ENCODE data around the gene CDC5L. TPM values are rescaled to one million over a fixed set of nuclear protein-coding genes. Genes with fewer than 3 reads are reported as not detected.

CDC5L gene
- total RNA-seq, 1 donor from 2014 or later: 18.3 TPM

DNA sequence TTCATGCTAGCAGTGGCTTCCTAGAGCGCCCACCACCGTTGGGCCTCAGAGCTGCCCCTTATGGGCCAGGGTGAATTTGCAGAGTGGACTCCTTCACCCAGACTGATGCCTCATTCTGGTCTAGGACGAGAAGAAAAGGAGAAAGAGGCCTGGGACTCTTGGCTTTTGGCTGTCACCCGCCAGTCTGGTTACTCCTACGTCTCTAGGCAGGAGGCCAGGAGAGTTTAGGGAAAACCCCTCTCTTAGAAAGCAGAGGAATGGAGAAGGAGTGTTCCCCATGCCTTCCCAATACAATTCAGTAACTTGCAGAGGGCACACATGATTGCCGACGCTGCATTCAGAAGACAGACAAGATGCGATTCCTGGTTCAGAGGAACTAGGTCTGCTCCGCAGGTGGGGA, 70.1 kb downstream of the CDC5L start:
- Histone ChIP-seq H3K27me3 (ENCODE audit: low read depth) (no peaks in the 10 kb centered on the region), H3K9me3 (no peaks in the 10 kb centered on the region), H3K27ac (no peak overlapping the region), H3K4me3 (no peak overlapping the region), H3K4me1 (peaks cover 15% of the 10 kb centered on the region), H3K36me3 (peaks cover under 1% of the 10 kb centered on the region)
- DNase-seq (no peak), ATAC-seq (peak in 1 of 2 donors; percentile 39)
- TF ChIP-seq, protein P1, sequence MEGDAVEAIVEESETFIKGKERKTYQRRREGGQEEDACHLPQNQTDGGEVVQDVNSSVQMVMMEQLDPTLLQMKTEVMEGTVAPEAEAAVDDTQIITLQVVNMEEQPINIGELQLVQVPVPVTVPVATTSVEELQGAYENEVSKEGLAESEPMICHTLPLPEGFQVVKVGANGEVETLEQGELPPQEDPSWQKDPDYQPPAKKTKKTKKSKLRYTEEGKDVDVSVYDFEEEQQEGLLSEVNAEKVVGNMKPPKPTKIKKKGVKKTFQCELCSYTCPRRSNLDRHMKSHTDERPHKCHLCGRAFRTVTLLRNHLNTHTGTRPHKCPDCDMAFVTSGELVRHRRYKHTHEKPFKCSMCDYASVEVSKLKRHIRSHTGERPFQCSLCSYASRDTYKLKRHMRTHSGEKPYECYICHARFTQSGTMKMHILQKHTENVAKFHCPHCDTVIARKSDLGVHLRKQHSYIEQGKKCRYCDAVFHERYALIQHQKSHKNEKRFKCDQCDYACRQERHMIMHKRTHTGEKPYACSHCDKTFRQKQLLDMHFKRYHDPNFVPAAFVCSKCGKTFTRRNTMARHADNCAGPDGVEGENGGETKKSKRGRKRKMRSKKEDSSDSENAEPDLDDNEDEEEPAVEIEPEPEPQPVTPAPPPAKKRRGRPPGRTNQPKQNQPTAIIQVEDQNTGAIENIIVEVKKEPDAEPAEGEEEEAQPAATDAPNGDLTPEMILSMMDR (IDR thresholded peaks at IDR 0.05): no peak
- intact Hi-C loops (cut with DNase I): no loop called here

GRCh38 chr6:44458551-44458950, 71.0 kb downstream of the CDC5L start:
- Histone ChIP-seq H3K4me3 (no peak overlapping the region), H3K27me3 (ENCODE audit: low read depth) (no peaks in the 10 kb centered on the region), H3K9me3 (no peaks in the 10 kb centered on the region), H3K36me3 (no peaks in the 10 kb centered on the region), H3K27ac (no peak overlapping the region), H3K4me1 (peaks cover 15% of the 10 kb centered on the region)
- TF ChIP-seq, protein P1 (IDR thresholded peaks at IDR 0.05): no peak
- ATAC-seq (no peak), DNase-seq (no peak)
- intact Hi-C loops (cut with DNase I): no loop called here

DNA sequence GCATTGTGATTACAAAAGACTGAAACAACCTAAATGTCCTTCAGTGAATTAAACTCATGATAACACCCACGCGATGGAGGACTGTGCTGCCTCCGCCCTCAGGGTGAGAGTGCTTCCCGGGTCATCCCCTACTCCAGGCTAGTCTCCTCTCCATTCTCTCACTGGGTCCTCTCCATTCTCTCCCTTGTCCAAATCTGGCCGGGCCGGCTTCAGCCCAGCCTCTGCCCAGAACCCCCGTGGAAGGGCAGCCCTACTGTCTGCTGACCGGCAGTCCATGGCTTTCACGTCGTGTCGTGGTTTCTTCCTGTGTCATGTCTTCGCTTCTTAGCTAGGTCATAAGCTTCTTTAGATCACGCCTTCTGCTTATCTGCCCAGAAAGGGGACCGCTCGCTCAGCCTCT, 74.8 kb downstream of the CDC5L start:
- intact Hi-C loops (cut with DNase I): no loop called here
- no peaks in the 10 kb centered on the region for H3K36me3 ChIP-seq
- no peaks in the 10 kb centered on the region for H3K9me3 ChIP-seq
- TF ChIP-seq, protein P1 (IDR thresholded peaks at IDR 0.05): no peak
- no peak for ATAC-seq
- no peak for DNase-seq
- H3K27me3 ChIP-seq (ENCODE audit: low read depth): no peaks in the 10 kb centered on the region
- H3K4me3 ChIP-seq: no peak overlapping the region
- peaks cover 2% of the 10 kb centered on the region for H3K4me1 ChIP-seq
- no peak overlapping the region for H3K27ac ChIP-seq

DNA sequence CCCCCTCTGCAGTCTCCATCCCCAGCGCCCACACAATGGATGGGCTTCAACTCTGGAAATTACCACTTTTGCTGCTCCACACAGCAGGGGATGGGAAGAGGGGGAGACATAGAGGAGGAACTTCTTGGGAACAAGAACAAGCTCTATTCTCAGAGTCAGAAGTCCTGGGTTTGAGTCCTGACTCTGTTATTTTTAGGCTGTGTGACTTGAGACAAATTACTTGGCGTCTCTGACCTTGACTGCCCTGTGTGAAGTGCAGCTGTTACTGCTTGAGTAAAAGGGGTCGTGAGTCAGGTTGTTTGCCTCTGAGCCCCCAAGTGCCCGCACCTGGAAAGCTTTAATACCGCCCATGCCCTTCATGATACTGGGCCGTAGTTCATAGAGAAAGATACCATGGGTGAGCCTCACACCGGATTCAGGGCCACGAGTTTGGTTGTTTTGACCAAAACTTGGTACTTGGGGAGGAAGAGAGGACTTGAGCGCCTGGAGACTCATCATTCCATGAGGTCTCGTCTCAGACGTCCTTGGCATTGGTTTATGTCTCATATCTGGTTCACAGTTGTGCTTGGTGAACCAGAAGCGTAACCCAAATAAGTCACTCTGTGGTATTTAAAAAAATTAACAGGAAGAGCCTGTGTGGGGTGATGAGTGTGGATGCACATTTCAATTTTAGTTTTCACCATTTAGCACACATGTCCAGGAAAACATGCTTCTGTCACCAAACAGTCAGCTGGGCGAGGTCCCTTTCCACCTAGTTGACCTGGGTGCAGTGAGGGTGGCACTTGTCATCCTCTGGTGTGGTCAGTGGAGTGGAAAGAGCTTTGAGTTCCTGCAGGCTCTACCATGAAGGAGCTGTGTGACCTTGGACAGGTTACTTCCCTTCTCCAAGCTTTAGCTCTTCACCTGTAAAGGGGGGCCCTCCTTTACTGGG, 75.6 kb downstream of the CDC5L start:
- H3K27ac ChIP-seq: no peak overlapping the region
- no peak for DNase-seq

DNA sequence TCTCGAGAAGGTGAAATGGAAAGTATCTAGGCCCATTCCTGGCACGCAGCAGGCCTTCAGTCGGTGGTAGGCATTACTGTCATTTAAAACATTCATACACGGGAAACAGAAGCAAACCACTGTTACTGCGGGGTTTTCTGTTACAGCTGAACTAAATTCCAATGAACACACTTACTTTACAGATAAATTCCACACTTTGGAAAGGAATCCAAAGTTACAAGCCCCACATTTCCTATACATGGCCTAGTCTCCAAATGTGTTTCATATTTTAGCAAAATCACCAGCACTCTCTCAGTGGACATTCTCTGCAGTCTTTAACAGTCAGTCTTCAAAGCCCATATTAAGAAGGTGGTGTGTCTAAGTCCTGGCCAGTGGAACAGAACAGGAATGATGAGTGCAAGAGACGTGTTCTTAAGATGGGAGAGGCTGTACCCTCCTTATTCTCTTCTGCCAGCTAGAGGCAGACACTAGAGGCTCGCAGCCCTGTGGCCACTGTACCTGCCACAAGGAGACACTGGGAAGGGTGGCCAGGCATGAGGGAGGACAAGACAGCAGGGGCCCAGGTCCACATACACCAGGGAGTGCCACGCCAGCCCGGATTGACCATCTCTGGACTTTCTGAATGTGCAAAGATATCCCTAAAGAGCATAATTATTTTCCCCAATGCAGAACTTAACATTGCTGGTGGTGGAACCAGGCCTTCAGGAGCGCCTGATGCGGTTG, 76.4 kb downstream of the CDC5L start:
- intact Hi-C loops (cut with DNase I): no loop called here
- ATAC-seq: peak in 1 of 2 donors; percentile 26
- TF ChIP-seq, protein P1 (IDR thresholded peaks at IDR 0.05): no peak
- Histone ChIP-seq H3K4me3 (no peak overlapping the region), H3K4me1 (no peaks in the 10 kb centered on the region), H3K9me3 (no peaks in the 10 kb centered on the region), H3K27me3 (ENCODE audit: low read depth) (no peaks in the 10 kb centered on the region), H3K36me3 (no peaks in the 10 kb centered on the region), H3K27ac (no peak overlapping the region)
- DNase-seq: no peak

More for the DNA sequence above, 75.6 kb downstream of the CDC5L start:
- Histone ChIP-seq H3K36me3 (no peaks in the 10 kb centered on the region), H3K9me3 (no peaks in the 10 kb centered on the region), H3K4me3 (no peak overlapping the region), H3K4me1 (no peaks in the 10 kb centered on the region), H3K27me3 (ENCODE audit: low read depth) (no peaks in the 10 kb centered on the region)
- intact Hi-C loops (cut with DNase I): no loop called here
- no peak for ATAC-seq
- TF ChIP-seq, protein P1 (IDR thresholded peaks at IDR 0.05): no peak

Data from lower lobe of right lung (tissue), 2 donors.